Mammary epithelial cell (primary cell): Measurements from ENCODE around the gene NRL.
"Not testable (repeated sequence)": the region's sequence is repeated elsewhere in the genome, so short reads cannot be mapped to it uniquely, and the experiment has no call there.

Experiments
- EZH2 ChIP-seq: IDR thresholded peaks from 2 replicates; pipeline ENCODE4 v1.6.1; 2012; ENCODE audit warnings: low read length, inconsistent platforms, borderline replicate concordance
- TF ChIP-seq, protein P1 (sequence below), 2 donors: IDR thresholded peaks in 1 of 2; conservative IDR thresholded peaks in 1 of 2; 2 replicates each; pipeline ENCODE4 v1.5.1; 2011 to 2012; ENCODE audit warnings: inconsistent platforms in 2 of 2, low read length in 2 of 2, mild to moderate bottlenecking in 2 of 2, control low read depth in 1 of 2, low read depth in 1 of 2; ENCODE audit not compliant: insufficient read depth in 1 of 2; ENCODE audit errors: extremely low read depth in 1 of 2

DNA sequence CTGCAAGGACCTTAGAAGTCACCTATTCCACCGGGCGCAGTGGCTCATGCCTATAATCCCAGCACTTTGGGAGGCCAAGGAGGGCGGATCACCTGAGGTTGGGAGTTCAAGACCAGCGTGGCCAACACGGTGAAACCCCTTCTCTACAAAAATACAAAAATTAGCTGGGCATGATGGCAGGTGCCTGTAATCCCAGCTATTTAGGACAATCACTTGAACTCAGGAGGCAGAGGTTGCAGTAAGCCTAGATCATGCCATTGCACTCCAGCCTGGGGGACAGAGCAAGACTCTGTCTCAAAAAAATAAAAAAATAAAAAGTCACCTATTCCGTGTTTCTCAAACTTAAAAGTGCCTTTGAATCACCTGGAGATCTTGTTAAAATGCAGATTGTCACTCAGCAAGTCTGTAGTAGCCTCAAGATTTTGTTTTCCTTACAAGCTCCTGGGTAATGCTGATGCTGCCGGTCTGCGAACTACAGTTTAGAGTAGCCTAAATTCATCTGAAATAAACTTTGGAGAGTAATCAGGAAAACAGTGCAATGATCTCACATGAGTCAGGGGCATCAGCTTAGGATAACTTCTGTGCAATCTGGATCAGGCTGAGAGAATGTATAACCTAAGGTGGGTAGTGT is 9.0 kb downstream of the NRL start:
- TF ChIP-seq, protein P1, sequence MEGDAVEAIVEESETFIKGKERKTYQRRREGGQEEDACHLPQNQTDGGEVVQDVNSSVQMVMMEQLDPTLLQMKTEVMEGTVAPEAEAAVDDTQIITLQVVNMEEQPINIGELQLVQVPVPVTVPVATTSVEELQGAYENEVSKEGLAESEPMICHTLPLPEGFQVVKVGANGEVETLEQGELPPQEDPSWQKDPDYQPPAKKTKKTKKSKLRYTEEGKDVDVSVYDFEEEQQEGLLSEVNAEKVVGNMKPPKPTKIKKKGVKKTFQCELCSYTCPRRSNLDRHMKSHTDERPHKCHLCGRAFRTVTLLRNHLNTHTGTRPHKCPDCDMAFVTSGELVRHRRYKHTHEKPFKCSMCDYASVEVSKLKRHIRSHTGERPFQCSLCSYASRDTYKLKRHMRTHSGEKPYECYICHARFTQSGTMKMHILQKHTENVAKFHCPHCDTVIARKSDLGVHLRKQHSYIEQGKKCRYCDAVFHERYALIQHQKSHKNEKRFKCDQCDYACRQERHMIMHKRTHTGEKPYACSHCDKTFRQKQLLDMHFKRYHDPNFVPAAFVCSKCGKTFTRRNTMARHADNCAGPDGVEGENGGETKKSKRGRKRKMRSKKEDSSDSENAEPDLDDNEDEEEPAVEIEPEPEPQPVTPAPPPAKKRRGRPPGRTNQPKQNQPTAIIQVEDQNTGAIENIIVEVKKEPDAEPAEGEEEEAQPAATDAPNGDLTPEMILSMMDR (conservative IDR thresholded peaks at IDR 0.05 in 1 of 2, IDR thresholded peaks at IDR 0.05 in 1 of 2; ENCODE audit: extremely low read depth in 1 of 2, insufficient read depth in 1 of 2, low read depth in 1 of 2, low read length in 2 of 2), result not testable (repeated sequence)
- not testable (repeated sequence) for TF ChIP-seq EZH2
